ENCODE data around the gene EGFL6.

- TF ChIP-seq POLR2A (IDR thresholded peaks at IDR 0.05): no peak
- no peak for TF ChIP-seq CTCF (IDR thresholded peaks at IDR 0.05)
Measured at GRCh38 chrX:13652287-13652793, 82.9 kb downstream of the EGFL6 start.

Data from body of pancreas (tissue), 4 donors.